Neutrophil (primary cell): ENCODE measurements around the gene IRS1.

Experiments
- H3K27ac ChIP-seq: fragments of 200-600 bp; sonication (generic); 2 replicates; pipeline ENCODE4 v1.5.1; 2016; ENCODE audit warnings: mild to moderate bottlenecking, moderate library complexity
- H3K27me3 ChIP-seq: fragments of 200-600 bp; sonication (generic); 2 replicates; pipeline ENCODE4 v1.6.0; 2016; ENCODE audit warnings: mild to moderate bottlenecking
- H3K36me3 ChIP-seq: fragments of 200-600 bp; sonication (generic); 2 replicates; pipeline ENCODE4 v1.5.1; 2017
- H3K4me1 ChIP-seq, 2 experiments: fragments of 200-600 bp in 1 of 2; sonication (generic) in 1 of 2; 1 replicate in 1 of 2; 2 replicates in 1 of 2; pipeline versions ENCODE4 v1.5.1 to v1.6.1; 2013 to 2016; ENCODE audit warnings: low read depth in 1 of 2, low read length in 1 of 2, mild to moderate bottlenecking in 1 of 2, moderate library complexity in 1 of 2; ENCODE audit not compliant: control insufficient read depth in 1 of 2, insufficient read depth in 1 of 2
- H3K4me3 ChIP-seq, 2 experiments: fragments of 200-600 bp in 1 of 2; sonication (generic) in 1 of 2; 1 replicate in 1 of 2; 2 replicates in 1 of 2; pipeline ENCODE4 v1.5.1; 2013 to 2016; ENCODE audit warnings: low read depth in 1 of 2, low read length in 1 of 2, mild to moderate bottlenecking in 1 of 2, moderate library complexity in 1 of 2
- H3K9me3 ChIP-seq: fragments of 200-600 bp; sonication (generic); 2 replicates; pipeline ENCODE4 v1.5.1; 2016
- TF ChIP-seq, protein P1 (sequence below): fragments of 200-600 bp; sonication (generic); IDR thresholded peaks from 2 replicates; pipeline ENCODE4 v1.5.1; 2016; ENCODE audit warnings: antibody characterized with exemption

Gene IRS1

DNA sequence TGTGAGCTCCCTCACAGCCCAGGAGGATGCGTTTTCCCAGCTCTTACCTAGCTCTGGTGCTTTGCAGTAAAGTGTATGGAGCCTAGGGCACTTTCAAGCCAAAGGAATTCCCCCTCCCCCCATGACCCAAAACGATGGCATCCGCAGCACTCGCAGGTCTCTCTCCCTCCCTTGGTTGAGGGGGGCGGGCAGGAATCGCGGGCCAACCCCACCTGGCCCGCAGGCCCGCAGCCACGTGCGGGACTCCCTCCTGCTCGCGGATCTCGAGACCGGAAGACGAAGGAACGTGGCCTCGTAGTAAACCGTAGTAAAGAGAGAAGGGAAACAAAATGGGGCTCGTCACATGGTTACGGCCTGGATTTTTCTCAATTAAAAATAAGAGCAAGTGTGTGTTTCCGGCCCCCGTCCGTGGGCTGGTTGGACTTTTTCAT lies 8.5 kb downstream of the IRS1 start:
- Histone ChIP-seq H3K4me3 (peak overlapping the region; percentile 68 to 70), H3K9me3 (no peaks in the 10 kb centered on the region), H3K4me1 (peaks cover 3 to 6% of the 10 kb centered on the region in 2 experiments), H3K27me3 (peaks cover 77% of the 10 kb centered on the region), H3K36me3 (no peaks in the 10 kb centered on the region), H3K27ac (no peak overlapping the region)
- TF ChIP-seq, protein P1, sequence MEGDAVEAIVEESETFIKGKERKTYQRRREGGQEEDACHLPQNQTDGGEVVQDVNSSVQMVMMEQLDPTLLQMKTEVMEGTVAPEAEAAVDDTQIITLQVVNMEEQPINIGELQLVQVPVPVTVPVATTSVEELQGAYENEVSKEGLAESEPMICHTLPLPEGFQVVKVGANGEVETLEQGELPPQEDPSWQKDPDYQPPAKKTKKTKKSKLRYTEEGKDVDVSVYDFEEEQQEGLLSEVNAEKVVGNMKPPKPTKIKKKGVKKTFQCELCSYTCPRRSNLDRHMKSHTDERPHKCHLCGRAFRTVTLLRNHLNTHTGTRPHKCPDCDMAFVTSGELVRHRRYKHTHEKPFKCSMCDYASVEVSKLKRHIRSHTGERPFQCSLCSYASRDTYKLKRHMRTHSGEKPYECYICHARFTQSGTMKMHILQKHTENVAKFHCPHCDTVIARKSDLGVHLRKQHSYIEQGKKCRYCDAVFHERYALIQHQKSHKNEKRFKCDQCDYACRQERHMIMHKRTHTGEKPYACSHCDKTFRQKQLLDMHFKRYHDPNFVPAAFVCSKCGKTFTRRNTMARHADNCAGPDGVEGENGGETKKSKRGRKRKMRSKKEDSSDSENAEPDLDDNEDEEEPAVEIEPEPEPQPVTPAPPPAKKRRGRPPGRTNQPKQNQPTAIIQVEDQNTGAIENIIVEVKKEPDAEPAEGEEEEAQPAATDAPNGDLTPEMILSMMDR, result no peak

GRCh38 chr2:226790431-226790830 lies 9.2 kb downstream of the IRS1 start:
- H3K9me3 ChIP-seq, result no peaks in the 10 kb centered on the region
- TF ChIP-seq, protein P1, result no peak
- peaks cover 71% of the 10 kb centered on the region for H3K27me3 ChIP-seq
- H3K36me3 ChIP-seq, result no peaks in the 10 kb centered on the region
- peaks cover 3 to 6% of the 10 kb centered on the region in 2 experiments for H3K4me1 ChIP-seq
- no peak overlapping the region for H3K4me3 ChIP-seq
- H3K27ac ChIP-seq, result no peak overlapping the region

DNA sequence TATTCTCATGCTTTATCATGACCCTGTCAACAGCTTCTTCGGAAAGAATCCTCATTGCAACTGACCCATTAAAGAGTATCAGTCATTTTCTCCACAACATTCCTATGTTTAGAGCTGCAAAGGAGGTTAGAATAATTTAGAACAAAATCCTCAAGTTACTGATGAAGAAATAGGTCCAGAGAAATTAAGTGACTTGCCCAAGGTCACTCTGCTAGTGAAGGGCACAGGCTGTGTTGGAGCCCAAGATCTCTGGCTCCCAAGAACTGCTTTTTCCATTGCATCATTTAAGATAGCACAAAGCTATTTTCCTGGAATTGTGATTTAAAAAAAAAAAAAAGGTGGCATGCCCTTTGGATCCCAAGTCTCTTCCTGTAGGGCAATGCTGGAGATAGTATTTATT lies 9.6 kb downstream of the IRS1 start:
- Histone ChIP-seq H3K4me1 (peaks cover 3 to 6% of the 10 kb centered on the region in 2 experiments), H3K27ac (no peak overlapping the region), H3K27me3 (peaks cover 67% of the 10 kb centered on the region), H3K9me3 (no peaks in the 10 kb centered on the region), H3K4me3 (no peak overlapping the region), H3K36me3 (no peaks in the 10 kb centered on the region)
- TF ChIP-seq, protein P1, result no peak

- Histone ChIP-seq H3K36me3 (no peaks in the 10 kb centered on the region), H3K27ac (no peak overlapping the region), H3K4me1 (peaks cover 3 to 6% of the 10 kb centered on the region in 2 experiments), H3K9me3 (no peaks in the 10 kb centered on the region), H3K27me3 (peaks cover 57% of the 10 kb centered on the region), H3K4me3 (no peak overlapping the region)
- TF ChIP-seq, protein P1, result no peak
These were observed 10.6 kb downstream of the IRS1 start for GRCh38 chr2:226788881-226789490.

DNA sequence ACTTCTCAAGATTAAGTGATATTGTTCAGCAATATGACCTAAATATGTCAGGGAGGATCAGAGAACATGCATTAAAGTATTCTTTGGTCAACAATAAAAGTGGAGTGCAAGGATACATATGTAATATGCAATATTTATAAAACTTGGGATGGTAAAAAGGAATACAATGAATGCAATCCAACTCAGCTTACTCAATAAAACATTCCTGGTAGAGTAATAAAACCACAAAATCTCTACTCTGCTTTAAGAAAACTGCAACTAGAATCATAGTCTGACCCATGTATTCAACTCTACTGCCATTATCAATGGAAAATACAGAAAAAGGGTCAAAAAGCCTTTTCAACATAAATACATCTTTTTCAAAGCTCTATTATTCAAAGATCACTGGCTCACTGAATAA lies 11.6 kb downstream of the IRS1 start:
- H3K27me3 ChIP-seq, result peaks cover 47% of the 10 kb centered on the region
- TF ChIP-seq, protein P1, result no peak
- peaks cover 3 to 6% of the 10 kb centered on the region in 2 experiments for H3K4me1 ChIP-seq
- no peaks in the 10 kb centered on the region for H3K36me3 ChIP-seq
- H3K27ac ChIP-seq, result no peak overlapping the region
- no peak overlapping the region for H3K4me3 ChIP-seq
- no peaks in the 10 kb centered on the region for H3K9me3 ChIP-seq
